WTC11 (cell line): ENCODE measurements around the gene PHACTR3.
"Not testable (repeated sequence)": the region's sequence is repeated elsewhere in the genome, so short reads cannot be mapped to it uniquely, and the experiment has no call there.

Source experiments
- CTCF ChIP-seq: fragments of 200-600 bp; IDR thresholded peaks from 2 replicates; pipeline ENCODE4 v1.8.0; 2022; ENCODE audit warnings: antibody characterized with exemption
- E2F1 ChIP-seq: sonication (generic); formaldehyde crosslinking; IDR thresholded peaks from 2 replicates; pipeline ENCODE4 v1.8.0; 2022; ENCODE audit warnings: mild to moderate bottlenecking, missing genetic modification reagents
- KAT7 ChIP-seq: sonication (generic); formaldehyde crosslinking; IDR thresholded peaks from 2 replicates; pipeline ENCODE4 v1.8.1; 2023; ENCODE audit warnings: missing genetic modification reagents, mild to moderate bottlenecking, borderline replicate concordance
- MLX ChIP-seq: sonication (generic); formaldehyde crosslinking; IDR thresholded peaks from 2 replicates; pipeline ENCODE4 v1.8.1; 2023; ENCODE audit warnings: mild to moderate bottlenecking, missing genetic modification reagents, moderate library complexity
- SP1 ChIP-seq: sonication (generic); formaldehyde crosslinking; conservative IDR thresholded peaks from 2 replicates; pipeline ENCODE4 v1.8.1; 2022; ENCODE audit warnings: missing genetic modification reagents
- USF2 ChIP-seq: sonication (generic); formaldehyde crosslinking; IDR thresholded peaks from 2 replicates; pipeline ENCODE4 v1.8.1; 2023; ENCODE audit warnings: mild to moderate bottlenecking, missing genetic modification reagents, moderate library complexity
- ZNF232 ChIP-seq: sonication (generic); formaldehyde crosslinking; IDR thresholded peaks from 2 replicates; pipeline ENCODE4 v1.8.0; 2022; ENCODE audit warnings: mild to moderate bottlenecking, missing genetic modification reagents

GRCh38 chr20:59618585-59618984 is 14.2 kb downstream of the PHACTR3 start:
- not testable (repeated sequence) for TF ChIP-seq E2F1 (CRISPR knock-in tag); CTCF; ZNF232 (CRISPR knock-in tag); SP1 (CRISPR knock-in tag); MLX (CRISPR knock-in tag); USF2 (CRISPR knock-in tag); KAT7 (CRISPR knock-in tag)
